Upper lobe of left lung (tissue), 4 donors: Measurements from ENCODE around the gene DAPK1.

Experiments
- EP300 ChIP-seq, 4 donors: sonication (generic); formaldehyde crosslinking; IDR thresholded peaks; one replicate each; pipeline ENCODE4 v1.5.1; 2017; ENCODE audit warnings: antibody characterized with exemption in 4 of 4, control low read depth in 2 of 4
- POLR2A ChIP-seq, 4 donors: fragments of 450-650 bp; IDR thresholded peaks; one replicate each; pipeline ENCODE4 v1.5.1; 2016 to 2017; ENCODE audit warnings: antibody characterized with exemption in 4 of 4, mild to moderate bottlenecking in 2 of 4
- TF ChIP-seq, protein P1 (sequence below), 6 experiments: fragments of 450-650 bp in 4 of 6; fragments of 200-600 bp in 2 of 6; sonication (generic) in 2 of 6; IDR thresholded peaks; one replicate each; pipeline ENCODE4 v1.5.1; 2016 to 2019; ENCODE audit warnings: antibody characterized with exemption in 6 of 6

DNA sequence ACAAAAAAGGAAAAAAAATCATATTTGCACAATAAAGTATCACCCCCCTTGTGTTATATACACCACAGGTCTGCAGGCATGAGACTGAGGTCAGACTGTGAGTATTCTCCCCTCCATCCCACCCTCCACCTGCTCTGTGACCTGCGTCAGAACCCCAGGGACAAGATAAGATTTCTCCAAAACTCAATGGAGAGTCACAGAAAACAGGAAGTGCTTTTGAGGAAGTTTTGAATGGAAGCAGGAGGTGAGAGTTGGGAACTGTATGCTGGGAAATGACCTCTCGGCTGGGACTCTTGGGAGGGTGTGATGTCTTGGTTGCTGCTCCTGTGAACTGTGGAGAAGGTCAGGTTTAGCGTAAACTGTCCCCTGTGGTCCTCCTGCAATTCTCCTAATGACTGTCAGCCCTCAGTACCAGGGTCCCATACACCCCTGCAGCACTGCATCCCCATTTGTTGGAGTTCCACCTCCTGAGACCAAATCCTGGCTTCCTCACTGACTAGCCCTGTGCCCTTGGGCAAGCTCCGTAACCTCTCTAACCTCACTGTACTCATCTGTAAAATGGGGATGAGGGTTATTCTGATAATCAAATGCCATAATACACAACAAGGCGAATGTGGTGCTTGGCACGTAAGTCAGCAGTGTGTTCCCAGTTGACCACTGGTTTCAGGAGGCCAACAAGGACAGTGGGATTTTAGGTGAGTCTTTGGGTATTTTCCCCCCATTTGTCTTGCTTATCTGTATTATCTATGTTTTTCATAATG, 221.4 kb downstream of the DAPK1 start:
- TF ChIP-seq, protein P1, sequence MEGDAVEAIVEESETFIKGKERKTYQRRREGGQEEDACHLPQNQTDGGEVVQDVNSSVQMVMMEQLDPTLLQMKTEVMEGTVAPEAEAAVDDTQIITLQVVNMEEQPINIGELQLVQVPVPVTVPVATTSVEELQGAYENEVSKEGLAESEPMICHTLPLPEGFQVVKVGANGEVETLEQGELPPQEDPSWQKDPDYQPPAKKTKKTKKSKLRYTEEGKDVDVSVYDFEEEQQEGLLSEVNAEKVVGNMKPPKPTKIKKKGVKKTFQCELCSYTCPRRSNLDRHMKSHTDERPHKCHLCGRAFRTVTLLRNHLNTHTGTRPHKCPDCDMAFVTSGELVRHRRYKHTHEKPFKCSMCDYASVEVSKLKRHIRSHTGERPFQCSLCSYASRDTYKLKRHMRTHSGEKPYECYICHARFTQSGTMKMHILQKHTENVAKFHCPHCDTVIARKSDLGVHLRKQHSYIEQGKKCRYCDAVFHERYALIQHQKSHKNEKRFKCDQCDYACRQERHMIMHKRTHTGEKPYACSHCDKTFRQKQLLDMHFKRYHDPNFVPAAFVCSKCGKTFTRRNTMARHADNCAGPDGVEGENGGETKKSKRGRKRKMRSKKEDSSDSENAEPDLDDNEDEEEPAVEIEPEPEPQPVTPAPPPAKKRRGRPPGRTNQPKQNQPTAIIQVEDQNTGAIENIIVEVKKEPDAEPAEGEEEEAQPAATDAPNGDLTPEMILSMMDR (IDR thresholded peaks at IDR 0.05) = no peak
- no peak for TF ChIP-seq EP300 (IDR thresholded peaks at IDR 0.05)
- TF ChIP-seq POLR2A (IDR thresholded peaks at IDR 0.05) = no peak
